Spleen (tissue), 11 donors: Measurements from ENCODE around the gene RNF150. TPM values are rescaled to one million over a fixed set of nuclear protein-coding genes. Genes with fewer than 3 reads are reported as not detected.

Experiments
- DNase-seq: peaks from one replicate; pipeline ENCODE4 v3.0.0-alpha.2; 2020
- H3K27ac ChIP-seq, 8 donors: fragments of 200-600 bp; sonication (generic) in 7 of 8; 1 replicate in 4 of 8; 2 replicates in 4 of 8; pipeline versions ENCODE4 v1.5.0 to v1.8.0; 2016 to 2021; ENCODE audit warnings: inconsistent platforms in 4 of 8, mild to moderate bottlenecking in 4 of 8, moderate library complexity in 1 of 8
- H3K27me3 ChIP-seq, 7 donors: fragments of 200-600 bp; sonication (generic) in 6 of 7; replicated peaks in 1 of 7; 1 replicate in 4 of 7; 2 replicates in 3 of 7; pipeline versions ENCODE4 v1.5.0 to v1.8.0; 2016 to 2021; ENCODE audit warnings: inconsistent platforms in 3 of 7, mild to moderate bottlenecking in 1 of 7
- H3K36me3 ChIP-seq, 6 donors: fragments of 200-600 bp; sonication (generic) in 5 of 6; 1 replicate in 4 of 6; 2 replicates in 2 of 6; pipeline versions ENCODE4 v1.5.0 to v1.8.0; 2016 to 2021; ENCODE audit warnings: inconsistent platforms in 2 of 6
- H3K4me1 ChIP-seq, 6 donors: fragments of 200-600 bp; sonication (generic) in 5 of 6; 1 replicate in 3 of 6; 2 replicates in 3 of 6; pipeline versions ENCODE4 v1.5.0 to v1.8.0; 2016 to 2021; ENCODE audit warnings: inconsistent platforms in 3 of 6
- H3K4me3 ChIP-seq, 8 donors: fragments of 200-600 bp; sonication (generic) in 7 of 8; 1 replicate in 4 of 8; 2 replicates in 4 of 8; pipeline versions ENCODE4 v1.5.0 to v1.8.0; 2016 to 2021; ENCODE audit warnings: inconsistent platforms in 4 of 8, mild to moderate bottlenecking in 4 of 8, moderate library complexity in 2 of 8
- H3K9me3 ChIP-seq, 8 donors: fragments of 200-600 bp; sonication (generic) in 7 of 8; 1 replicate in 4 of 8; 2 replicates in 4 of 8; pipeline versions ENCODE4 v1.5.0 to v1.8.0; 2016 to 2021; ENCODE audit warnings: inconsistent platforms in 4 of 8
- POLR2A ChIP-seq, 3 donors: fragments of 450-650 bp; IDR thresholded peaks; one replicate each; pipeline ENCODE4 v1.5.1; 2017; ENCODE audit warnings: antibody characterized with exemption in 3 of 3, mild to moderate bottlenecking in 1 of 3
- POLR2AphosphoS5 ChIP-seq, 3 donors: sonication (generic); formaldehyde crosslinking; IDR thresholded peaks; one replicate each; pipeline ENCODE4 v1.5.1; 2017; ENCODE audit warnings: antibody characterized with exemption in 3 of 3
- WGBS, 5 donors: extraction: QIAGEN DNeasy Blood & Tissue Kit in 3 of 5; methylation state at CpG; one replicate each; pipeline versions ENCODE4 v1.1.5 to v1.1.7; 2013 to 2018; 5-methylcytosine and 5-hydroxymethylcytosine counted together
- intact Hi-C: fragments of 100-400 bp; cut with DNase I; formaldehyde crosslinking; loops from one replicate; pipeline ENCODE4 v1.15.0; 2023; ENCODE audit warnings: low total_unique reads
- polyA plus RNA-seq, 3 donors: library from polyadenylated mRNA; stranded (reverse); fragments of 200-250 nt; gene quantifications; one replicate each; pipeline ENCODE4 v1.2.1, GENCODE V29; 2013
- total RNA-seq, 7 donors: library from RNA; depleted of rRNA in 3 of 7; stranded (reverse); fragments of >200 nt in 3 of 7; fragmentation: NEBNext Ultra II Directional in 4 of 7; extraction: Animal tissue kit (Norgen Biotek cat#: 25700) in 4 of 7; gene quantifications; one replicate each; pipeline versions ENCODE4 v1.1.0 to v1.2.1, GENCODE V29; 2016 to 2021
- TF ChIP-seq, protein P1 (sequence below), 11 experiments: fragments of 200-600 bp in 7 of 11; fragments of 450-650 bp in 4 of 11; sonication (generic) in 4 of 11; IDR thresholded peaks in 8 of 11; conservative IDR thresholded peaks in 3 of 11; 1 replicate in 7 of 11; 2 replicates in 4 of 11; pipeline versions ENCODE4 v1.4.0 to v1.8.0; 2016 to 2021; ENCODE audit warnings: antibody characterized with exemption in 11 of 11, inconsistent platforms in 4 of 11, mild to moderate bottlenecking in 1 of 11
- donor health status: healthy with polysubstance abuse.
- donor health status: DM: no; HTN: no; CAD: no; lungs with moderate emphysema.
- donor health status: DM: no; HTN: no; CAD: no.
- donor health status: Bipolar disorder and iron deficiency.
- donor health status: healthy.
- donor health status: DM: no; HTN: no; CAD: no.
- donor health status: DM: yes; HTN: yes; CAD: no.

Gene RNF150
- total and polyA plus RNA-seq, 10 donors: 1.2 to 42.1 (median 19.2) TPM

GRCh38 chr4:140903522-140904475, 229.5 kb downstream of the RNF150 start:
- Histone ChIP-seq H3K9me3 (no peaks in the 10 kb centered on the region), H3K4me1 (peaks cover 0 to 11% (median 0%) of the 10 kb centered on the region in 6 donors), H3K4me3 (no peak overlapping the region), H3K27me3 (no peaks in the 10 kb centered on the region), H3K36me3 (no peaks in the 10 kb centered on the region), H3K27ac (no peak overlapping the region)
- WGBS, 5 donors: 71 to 75% (median 74%) methylated on average over 9 of the region's 9 CpGs
- intact Hi-C loops: no loop called here
- no peak for DNase-seq
- TF ChIP-seq POLR2A (IDR thresholded peaks at IDR 0.05) (no peak), POLR2AphosphoS5 (IDR thresholded peaks at IDR 0.05) (no peak)
- TF ChIP-seq, protein P1, sequence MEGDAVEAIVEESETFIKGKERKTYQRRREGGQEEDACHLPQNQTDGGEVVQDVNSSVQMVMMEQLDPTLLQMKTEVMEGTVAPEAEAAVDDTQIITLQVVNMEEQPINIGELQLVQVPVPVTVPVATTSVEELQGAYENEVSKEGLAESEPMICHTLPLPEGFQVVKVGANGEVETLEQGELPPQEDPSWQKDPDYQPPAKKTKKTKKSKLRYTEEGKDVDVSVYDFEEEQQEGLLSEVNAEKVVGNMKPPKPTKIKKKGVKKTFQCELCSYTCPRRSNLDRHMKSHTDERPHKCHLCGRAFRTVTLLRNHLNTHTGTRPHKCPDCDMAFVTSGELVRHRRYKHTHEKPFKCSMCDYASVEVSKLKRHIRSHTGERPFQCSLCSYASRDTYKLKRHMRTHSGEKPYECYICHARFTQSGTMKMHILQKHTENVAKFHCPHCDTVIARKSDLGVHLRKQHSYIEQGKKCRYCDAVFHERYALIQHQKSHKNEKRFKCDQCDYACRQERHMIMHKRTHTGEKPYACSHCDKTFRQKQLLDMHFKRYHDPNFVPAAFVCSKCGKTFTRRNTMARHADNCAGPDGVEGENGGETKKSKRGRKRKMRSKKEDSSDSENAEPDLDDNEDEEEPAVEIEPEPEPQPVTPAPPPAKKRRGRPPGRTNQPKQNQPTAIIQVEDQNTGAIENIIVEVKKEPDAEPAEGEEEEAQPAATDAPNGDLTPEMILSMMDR (IDR thresholded peaks at IDR 0.05 in 8 of 11, conservative IDR thresholded peaks at IDR 0.05 in 3 of 11): no peak

DNA sequence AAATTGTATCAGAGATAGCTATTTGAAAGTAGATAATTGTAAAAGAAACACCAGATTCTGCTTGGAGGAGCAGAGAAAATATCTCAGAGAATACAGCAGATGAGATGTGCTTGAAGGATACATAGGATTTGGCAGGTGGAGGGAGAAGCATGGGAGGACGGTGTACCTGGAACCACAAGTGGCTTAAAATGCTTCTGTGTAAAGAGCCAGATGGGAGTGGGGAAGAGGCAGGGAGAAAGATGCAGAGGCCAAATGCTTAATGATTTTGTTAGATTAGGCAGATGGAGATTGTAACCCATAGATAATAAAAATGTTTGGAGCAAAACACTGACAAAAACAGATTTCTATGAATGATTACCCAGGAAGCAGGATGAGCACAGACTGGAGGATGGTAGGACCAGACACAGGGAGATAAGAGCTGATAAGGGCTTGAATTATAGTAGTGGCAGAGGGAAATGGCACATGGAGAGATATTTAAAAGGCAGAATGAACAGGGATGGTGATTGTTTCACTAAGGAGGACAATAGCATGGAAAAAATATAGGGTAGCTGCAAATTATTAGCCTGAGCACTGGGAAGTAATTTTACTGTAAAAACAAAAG, 231.4 kb downstream of the RNF150 start:
- H3K4me3 ChIP-seq: no peak overlapping the region
- H3K9me3 ChIP-seq: no peaks in the 10 kb centered on the region
- no peaks in the 10 kb centered on the region for H3K36me3 ChIP-seq
- peaks cover 0 to 11% (median 0%) of the 10 kb centered on the region in 6 donors for H3K4me1 ChIP-seq
- H3K27me3 ChIP-seq: no peaks in the 10 kb centered on the region
- no peak for TF ChIP-seq POLR2AphosphoS5 (IDR thresholded peaks at IDR 0.05)
- no peak for DNase-seq
- H3K27ac ChIP-seq: no peak overlapping the region
- WGBS, 5 donors: 88 to 100% (median 93%) methylated on average over 1 of the region's 1 CpG
- intact Hi-C loops: no loop called here

DNA sequence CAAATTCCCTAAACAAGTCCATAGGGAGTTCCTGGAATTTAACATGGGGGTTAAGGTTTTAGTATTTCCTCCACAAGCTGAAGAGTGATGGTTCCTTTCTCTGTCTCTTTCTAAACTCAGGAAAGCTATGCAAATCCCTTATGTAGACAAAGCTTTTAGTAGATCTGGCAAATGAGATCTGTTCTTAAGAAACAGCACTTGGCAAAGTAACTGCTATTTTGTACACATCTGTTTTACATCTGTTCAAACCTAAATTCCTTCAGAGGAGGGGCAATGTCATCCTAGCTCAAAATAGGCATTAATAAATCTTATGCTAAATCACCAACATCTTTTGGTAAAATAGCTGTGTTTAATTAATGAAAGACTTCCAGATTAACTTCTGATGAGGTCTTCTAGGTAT, 239.3 kb downstream of the RNF150 start:
- Histone ChIP-seq H3K36me3 (no peaks in the 10 kb centered on the region), H3K4me3 (no peak overlapping the region), H3K9me3 (no peaks in the 10 kb centered on the region), H3K4me1 (no peaks in the 10 kb centered on the region), H3K27ac (no peak overlapping the region), H3K27me3 (no peaks in the 10 kb centered on the region)
- TF ChIP-seq, protein P1 (IDR thresholded peaks at IDR 0.05 in 8 of 11, conservative IDR thresholded peaks at IDR 0.05 in 3 of 11): no peak
- no peak for TF ChIP-seq POLR2AphosphoS5 (IDR thresholded peaks at IDR 0.05)
- no peak for TF ChIP-seq POLR2A (IDR thresholded peaks at IDR 0.05)
- intact Hi-C loops: no loop called here
- no peak for DNase-seq

GRCh38 chr4:140888054-140888453, 245.2 kb downstream of the RNF150 start:
- TF ChIP-seq POLR2AphosphoS5 (IDR thresholded peaks at IDR 0.05) (no peak), POLR2A (IDR thresholded peaks at IDR 0.05) (no peak)
- TF ChIP-seq, protein P1 (IDR thresholded peaks at IDR 0.05 in 8 of 11, conservative IDR thresholded peaks at IDR 0.05 in 3 of 11): no peak
- 77 to 91% (median 82%) methylated on average over 3 of the region's 3 CpGs for WGBS, 5 donors
- no peak overlapping the region for H3K27ac ChIP-seq
- H3K36me3 ChIP-seq: no peaks in the 10 kb centered on the region
- no peak for DNase-seq
- peaks cover 0 to 8% (median 0%) of the 10 kb centered on the region in 8 donors for H3K9me3 ChIP-seq
- H3K27me3 ChIP-seq: no peaks in the 10 kb centered on the region
- H3K4me1 ChIP-seq: peaks cover 0 to 3% (median 0%) of the 10 kb centered on the region in 6 donors
- intact Hi-C loops: no loop called here
- H3K4me3 ChIP-seq: no peak overlapping the region
